Activated CD8-positive, alpha-beta memory T cell treated with anti-CD3 and anti-CD28 coated beads, Interleukin-2, amount 50 U/mL, for 24 hours (primary cell): ENCODE results near the gene KCNJ15.
"Not testable (repeated sequence)": the region's sequence is repeated elsewhere in the genome, so short reads cannot be mapped to it uniquely, and the experiment has no call there.

ENCODE experiments used
- DNase-seq: peaks from one replicate; pipeline ENCODE4 v3.0.0-alpha.2; 2020; ENCODE audit errors: extremely low read depth

The KCNJ15 gene

GRCh38 chr21:38244885-38245869 lies 11.6 kb upstream of the KCNJ15 start:
- peak; percentile 30 for DNase-seq

GRCh38 chr21:38246511-38246910 lies 10.3 kb upstream of the KCNJ15 start:
- no peak for DNase-seq

GRCh38 chr21:38247054-38247453 lies 9.7 kb upstream of the KCNJ15 start:
- DNase-seq: not testable (repeated sequence)

- no peak for DNase-seq
Measured at GRCh38 chr21:38247738-38248510, 8.9 kb upstream of the KCNJ15 start.

- no peak for DNase-seq
Measured at GRCh38 chr21:38249256-38249655, 7.5 kb upstream of the KCNJ15 start.

DNA sequence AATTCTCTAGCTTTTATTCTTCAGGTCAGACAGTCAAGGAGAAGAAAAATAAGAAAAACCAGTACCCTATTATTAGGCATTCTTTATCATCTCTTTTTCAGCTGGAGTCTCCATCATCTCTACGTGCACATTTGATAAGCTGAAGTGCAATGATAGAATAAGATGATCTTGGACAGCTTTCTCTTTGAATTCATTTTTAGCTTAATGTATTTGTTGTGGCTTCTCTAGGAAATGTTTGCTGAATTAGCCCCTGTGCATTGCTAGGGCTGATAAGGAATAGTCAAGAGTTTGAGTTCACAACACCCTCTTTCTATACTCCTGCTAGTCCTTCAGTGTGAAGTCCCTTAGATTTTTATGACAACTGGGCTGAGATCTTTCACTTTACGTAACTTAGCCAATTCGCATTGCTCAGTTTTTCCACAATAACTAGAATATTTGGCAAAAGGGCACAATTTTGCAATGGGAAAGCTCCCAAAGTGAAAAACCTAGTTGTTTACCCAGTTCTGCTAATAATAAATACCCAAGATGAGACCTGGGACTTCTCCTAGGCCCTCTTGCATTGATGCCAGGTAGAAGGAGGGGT lies 7.0 kb upstream of the KCNJ15 start:
- DNase-seq: no peak

GRCh38 chr21:38250991-38251418 lies 5.8 kb upstream of the KCNJ15 start:
- DNase-seq: no peak

GRCh38 chr21:38254970-38255369 lies 1.8 kb upstream of the KCNJ15 start:
- DNase-seq: no peak

GRCh38 chr21:38255571-38256117 lies 1.1 kb upstream of the KCNJ15 start:
- DNase-seq: no peak

- DNase-seq: no peak
Measured at GRCh38 chr21:38257667-38258066, 876 bp downstream of the KCNJ15 start.

- no peak for DNase-seq
Measured at GRCh38 chr21:38258521-38259485, 2.0 kb downstream of the KCNJ15 start.

DNA sequence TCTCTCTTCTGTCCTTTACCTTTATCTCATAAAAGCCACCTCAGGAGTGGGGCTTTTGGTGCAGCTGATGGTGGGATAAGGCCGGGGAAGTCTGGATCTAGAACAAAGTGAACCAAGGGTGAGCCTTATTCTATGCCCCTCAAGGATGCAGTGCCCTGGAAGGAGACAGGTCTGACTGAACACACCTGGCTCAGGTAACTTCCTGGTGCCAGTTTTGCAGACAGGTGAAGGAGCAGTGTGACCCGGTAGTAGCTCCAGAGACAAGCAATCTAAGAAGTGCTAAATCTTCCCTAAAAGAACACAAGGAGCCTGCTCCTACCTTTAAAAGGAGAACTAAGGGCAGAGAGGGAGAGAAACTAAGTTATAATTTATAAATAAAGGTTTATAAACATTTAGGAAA lies 2.9 kb downstream of the KCNJ15 start:
- no peak for DNase-seq

DNA sequence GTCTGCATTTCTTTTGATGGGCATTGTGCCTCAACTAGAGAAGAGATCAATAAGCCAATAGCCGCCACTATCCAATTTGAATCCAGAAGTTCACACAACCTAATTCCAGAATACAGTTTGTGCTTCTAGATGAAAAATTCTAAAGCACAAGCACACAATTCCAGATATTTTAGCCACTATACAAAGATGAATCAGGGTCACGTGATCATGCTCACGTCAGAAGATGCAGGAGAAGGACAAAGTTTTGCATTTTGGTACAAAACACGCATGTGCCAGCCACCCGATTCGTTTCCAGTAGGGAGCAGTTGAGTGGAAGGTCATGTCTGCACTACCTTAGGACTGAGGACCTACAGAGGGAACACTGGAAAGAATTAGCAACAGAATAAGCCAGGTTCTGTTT lies 3.6 kb downstream of the KCNJ15 start:
- no peak for DNase-seq

GRCh38 chr21:38261851-38262250 lies 5.1 kb downstream of the KCNJ15 start:
- DNase-seq: no peak

- DNase-seq: no peak
Measured at GRCh38 chr21:38263493-38263892, 6.7 kb downstream of the KCNJ15 start.

DNA sequence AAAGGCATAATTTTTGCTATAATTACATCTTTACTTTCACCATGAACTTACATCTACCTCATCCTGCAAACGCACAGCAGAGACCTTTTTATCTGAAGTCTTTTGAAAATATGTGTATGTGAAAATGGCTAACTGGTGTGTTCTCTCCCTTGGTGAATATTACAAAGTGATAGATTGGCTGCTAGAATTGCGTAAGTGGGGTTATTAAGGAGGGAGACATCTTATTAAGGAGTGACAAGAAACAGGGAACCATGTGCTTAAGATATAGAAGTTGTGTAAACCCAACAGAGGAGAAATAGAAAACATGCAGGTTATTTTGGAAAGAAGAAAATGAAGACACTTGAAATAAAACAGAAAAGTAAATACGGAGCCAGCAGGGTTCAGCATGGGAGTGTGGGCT lies 7.8 kb downstream of the KCNJ15 start:
- DNase-seq: no peak

DNA sequence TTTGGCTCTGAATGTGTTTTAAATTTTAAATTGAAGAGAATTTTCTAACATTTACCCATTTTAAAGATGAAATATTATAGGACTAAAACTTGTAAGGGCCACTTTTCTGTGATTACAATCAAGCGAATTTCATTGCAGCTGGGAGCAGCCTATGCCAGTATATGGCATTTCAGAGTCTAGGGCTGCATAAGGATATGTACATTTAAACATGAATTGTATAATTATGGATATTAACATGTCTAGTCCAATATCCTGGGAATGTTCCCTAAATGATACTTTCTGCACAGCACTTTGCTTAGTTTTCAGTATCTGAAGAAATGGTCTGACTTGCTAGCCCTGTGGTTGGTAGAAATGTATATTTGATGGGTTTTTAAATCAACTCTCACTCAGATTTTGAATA lies 8.4 kb downstream of the KCNJ15 start:
- DNase-seq: no peak

DNA sequence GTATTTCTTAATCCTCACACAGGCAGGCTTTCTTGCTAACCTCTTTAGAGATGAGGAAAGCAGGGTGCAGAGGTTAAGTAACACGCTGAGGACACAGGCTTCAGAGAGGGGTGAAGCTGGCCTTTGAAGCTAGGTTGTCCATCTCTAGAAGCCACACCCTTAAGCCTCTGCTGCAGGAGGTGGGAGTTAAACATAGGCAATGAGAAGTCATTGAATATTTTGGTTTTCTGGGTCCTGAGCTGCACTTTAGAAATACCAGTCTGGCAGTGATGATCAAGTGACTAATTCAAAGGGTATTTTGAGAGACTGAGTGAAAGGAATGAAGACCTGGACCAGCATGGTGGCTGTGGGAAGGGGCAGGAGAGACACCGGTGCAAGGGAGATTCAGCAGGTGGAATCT lies 9.9 kb downstream of the KCNJ15 start:
- no peak for DNase-seq

GRCh38 chr21:38267136-38267755 lies 10.5 kb downstream of the KCNJ15 start:
- DNase-seq: no peak
